SHP77 treated with DMSO at 0.1 percent for 48 hours (cell line): ENCODE results near the gene TEC.
"Not testable (repeated sequence)": the region's sequence is repeated elsewhere in the genome, so short reads cannot be mapped to it uniquely, and the experiment has no call there.

Experiments
- DNase-seq: peaks from one replicate; lab custom pipeline; 2025; lab: John Stamatoyannopoulos, UW

TEC gene

GRCh38 chr4:48242511-48243195, 27.0 kb downstream of the TEC start:
- no peak for DNase-seq

GRCh38 chr4:48241731-48242130, 27.9 kb downstream of the TEC start:
- no peak for DNase-seq

- DNase-seq = no peak
These were observed 31.5 kb downstream of the TEC start for GRCh38 chr4:48237996-48238645.

- DNase-seq = no peak
These were observed 34.6 kb downstream of the TEC start for GRCh38 chr4:48235050-48235449.

GRCh38 chr4:48234575-48234974, 35.1 kb downstream of the TEC start:
- no peak for DNase-seq

GRCh38 chr4:48228949-48229348, 40.7 kb downstream of the TEC start:
- DNase-seq = no peak

- DNase-seq = no peak
These were observed 42.0 kb downstream of the TEC start for GRCh38 chr4:48227662-48228061.

- DNase-seq = no peak
These were observed 43.4 kb downstream of the TEC start for GRCh38 chr4:48226199-48226598.

- no peak for DNase-seq
These were observed 44.1 kb downstream of the TEC start for GRCh38 chr4:48225368-48226141.

GRCh38 chr4:48224606-48225005, 45.0 kb downstream of the TEC start:
- DNase-seq = no peak

- no peak for DNase-seq
These were observed 45.9 kb downstream of the TEC start for GRCh38 chr4:48223633-48224295.

- no peak for DNase-seq
These were observed 47.1 kb downstream of the TEC start for GRCh38 chr4:48222491-48222890.

- DNase-seq = not testable (repeated sequence)
These were observed 50.2 kb downstream of the TEC start for GRCh38 chr4:48219430-48219829.

GRCh38 chr4:48216563-48216962, 53.1 kb downstream of the TEC start:
- no peak for DNase-seq

- DNase-seq = no peak
These were observed 53.7 kb downstream of the TEC start for GRCh38 chr4:48215977-48216376.

- DNase-seq = no peak
These were observed 57.5 kb downstream of the TEC start for GRCh38 chr4:48212165-48212564.

- no peak for DNase-seq
These were observed 58.7 kb downstream of the TEC start for GRCh38 chr4:48210966-48211328.

GRCh38 chr4:48205626-48206025, 64.0 kb downstream of the TEC start:
- DNase-seq = no peak

- no peak for DNase-seq
These were observed 64.5 kb downstream of the TEC start for GRCh38 chr4:48205107-48205506.

GRCh38 chr4:48203819-48204218, 65.8 kb downstream of the TEC start:
- DNase-seq = no peak

GRCh38 chr4:48197643-48198237, 71.9 kb downstream of the TEC start:
- DNase-seq = no peak
